GM03348 (cell line): Measurements from ENCODE around the gene TMPRSS15.
"Not testable (repeated sequence)": the region's sequence is repeated elsewhere in the genome, so short reads cannot be mapped to it uniquely, and the experiment has no call there.

Source experiments
- DNase-seq: peaks from one replicate; pipeline ENCODE4 v3.0.0; 2012; ENCODE audit warnings: low spot score

Gene TMPRSS15

GRCh38 chr21:18403735-18404450 is at the start of gene TMPRSS15:
Gene TMPRSS15, minus strand, starts transcription at chr21:18403785. Its CDS starts 163 bp downstream, at chr21:18403622.
- no peak for DNase-seq

- DNase-seq = no peak
These were observed 48.1 kb upstream of the TMPRSS15 start for GRCh38 chr21:18451670-18452069.

GRCh38 chr21:18449605-18450550 is 46.3 kb upstream of the TMPRSS15 start:
- DNase-seq = no peak

- DNase-seq = no peak
These were observed 40.1 kb upstream of the TMPRSS15 start for GRCh38 chr21:18443701-18444100.

GRCh38 chr21:18443085-18443484 is 39.5 kb upstream of the TMPRSS15 start:
- no peak for DNase-seq

GRCh38 chr21:18430341-18430740 is 26.8 kb upstream of the TMPRSS15 start:
- no peak for DNase-seq

GRCh38 chr21:18424276-18424675 is 20.7 kb upstream of the TMPRSS15 start:
- DNase-seq = no peak

- DNase-seq = no peak
These were observed 13.7 kb upstream of the TMPRSS15 start for GRCh38 chr21:18417141-18417790.

- DNase-seq = no peak
These were observed 8.0 kb upstream of the TMPRSS15 start for GRCh38 chr21:18411565-18411964.

GRCh38 chr21:18409579-18409978 is 6.0 kb upstream of the TMPRSS15 start:
- no peak for DNase-seq

- no peak for DNase-seq
These were observed 4.7 kb downstream of the TMPRSS15 start for GRCh38 chr21:18398843-18399242.

- no peak for DNase-seq
These were observed 15.6 kb downstream of the TMPRSS15 start for GRCh38 chr21:18387994-18388393.

GRCh38 chr21:18384771-18385170 is 18.8 kb downstream of the TMPRSS15 start:
- DNase-seq = no peak

GRCh38 chr21:18382934-18383619 is 20.5 kb downstream of the TMPRSS15 start:
- not testable (repeated sequence) for DNase-seq

GRCh38 chr21:18382141-18382540 is 21.4 kb downstream of the TMPRSS15 start:
- DNase-seq = no peak

- no peak for DNase-seq
These were observed 30.0 kb downstream of the TMPRSS15 start for GRCh38 chr21:18373606-18374005.

- no peak for DNase-seq
These were observed 33.3 kb downstream of the TMPRSS15 start for GRCh38 chr21:18370301-18370700.

GRCh38 chr21:18369115-18369514 is 34.5 kb downstream of the TMPRSS15 start:
- no peak for DNase-seq

- no peak for DNase-seq
These were observed 35.4 kb downstream of the TMPRSS15 start for GRCh38 chr21:18368205-18368604.

- DNase-seq = no peak
These were observed 46.8 kb downstream of the TMPRSS15 start for GRCh38 chr21:18356801-18357200.

- DNase-seq = no peak
These were observed 48.6 kb downstream of the TMPRSS15 start for GRCh38 chr21:18354947-18355346.

GRCh38 chr21:18350216-18350615 is 53.4 kb downstream of the TMPRSS15 start:
- no peak for DNase-seq
